Measurements from ENCODE around the gene OTOG.

DNA sequence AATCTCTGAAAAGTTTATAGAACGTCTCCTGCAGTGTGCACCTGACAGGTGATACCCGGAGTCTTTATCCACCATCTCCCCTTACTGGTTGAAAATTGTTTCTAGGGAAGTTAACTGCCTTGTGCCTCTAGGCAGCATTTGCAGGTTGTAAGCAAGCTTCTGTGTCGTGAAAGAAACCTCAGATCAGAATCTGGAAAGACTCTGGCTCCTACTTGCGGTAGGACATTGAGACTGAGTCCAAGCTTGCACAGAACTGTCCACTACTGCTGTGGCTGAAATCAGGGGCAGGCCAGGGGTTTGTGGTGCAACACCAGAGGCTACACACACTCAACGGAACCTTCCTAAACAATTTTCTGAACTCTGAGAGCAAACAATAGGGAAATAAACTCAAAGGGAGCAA lies 137.5 kb downstream of the OTOG start:
- TF ChIP-seq, protein P1, sequence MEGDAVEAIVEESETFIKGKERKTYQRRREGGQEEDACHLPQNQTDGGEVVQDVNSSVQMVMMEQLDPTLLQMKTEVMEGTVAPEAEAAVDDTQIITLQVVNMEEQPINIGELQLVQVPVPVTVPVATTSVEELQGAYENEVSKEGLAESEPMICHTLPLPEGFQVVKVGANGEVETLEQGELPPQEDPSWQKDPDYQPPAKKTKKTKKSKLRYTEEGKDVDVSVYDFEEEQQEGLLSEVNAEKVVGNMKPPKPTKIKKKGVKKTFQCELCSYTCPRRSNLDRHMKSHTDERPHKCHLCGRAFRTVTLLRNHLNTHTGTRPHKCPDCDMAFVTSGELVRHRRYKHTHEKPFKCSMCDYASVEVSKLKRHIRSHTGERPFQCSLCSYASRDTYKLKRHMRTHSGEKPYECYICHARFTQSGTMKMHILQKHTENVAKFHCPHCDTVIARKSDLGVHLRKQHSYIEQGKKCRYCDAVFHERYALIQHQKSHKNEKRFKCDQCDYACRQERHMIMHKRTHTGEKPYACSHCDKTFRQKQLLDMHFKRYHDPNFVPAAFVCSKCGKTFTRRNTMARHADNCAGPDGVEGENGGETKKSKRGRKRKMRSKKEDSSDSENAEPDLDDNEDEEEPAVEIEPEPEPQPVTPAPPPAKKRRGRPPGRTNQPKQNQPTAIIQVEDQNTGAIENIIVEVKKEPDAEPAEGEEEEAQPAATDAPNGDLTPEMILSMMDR (conservative IDR thresholded peaks at IDR 0.05; ENCODE audit: low read length) = no peak
- TF ChIP-seq EZH2phosphoT487 (IDR thresholded peaks at IDR 0.05; ENCODE audit: borderline replicate concordance) = no peak
